ENCODE results near the gene FNDC3B.

FNDC3B gene

GRCh38 chr3:172325461-172325860 is 286.1 kb downstream of the FNDC3B start:
- CTCF ChIA-PET: no interaction called here
- POLR2A ChIA-PET: no interaction called here

GRCh38 chr3:172326993-172327392 is 287.6 kb downstream of the FNDC3B start:
- H3K27ac ChIP-seq (ENCODE audit: extremely low read depth, low read depth, low read length): no peak overlapping the region
- H3K9me3 ChIP-seq (ENCODE audit: control insufficient read depth, insufficient read depth, low read depth, low read length): no peaks in the 10 kb centered on the region
- TF ChIP-seq ZNF121 (tag by site-specific recombination; IDR thresholded peaks at IDR 0.05) (no peak), ZNF302 (tag by site-specific recombination; IDR thresholded peaks at IDR 0.05; ENCODE audit: low read depth) (no peak), ZNF266 (tag by site-specific recombination; IDR thresholded peaks at IDR 0.05; ENCODE audit: low read depth) (no peak), SETDB1 (IDR thresholded peaks at IDR 0.05; ENCODE audit: insufficient read length, low read length) (no peak), ZXDB (tag by site-specific recombination; IDR thresholded peaks at IDR 0.05) (no peak), ZNF335 (tag by site-specific recombination; conservative IDR thresholded peaks at IDR 0.05) (no peak), ZNF223 (tag by site-specific recombination; IDR thresholded peaks at IDR 0.05) (no peak), ZNF48 (tag by site-specific recombination; IDR thresholded peaks at IDR 0.05) (no peak), ZNF354C (tag by site-specific recombination; IDR thresholded peaks at IDR 0.05; ENCODE audit: borderline replicate concordance, low read depth) (no peak), ZNF138 (tag by site-specific recombination; IDR thresholded peaks at IDR 0.05; ENCODE audit: borderline replicate concordance) (no peak), ZSCAN30 (tag by site-specific recombination; IDR thresholded peaks at IDR 0.05) (no peak), ZNF214 (tag by site-specific recombination; IDR thresholded peaks at IDR 0.05; ENCODE audit: borderline replicate concordance) (no peak), ELK4 (IDR thresholded peaks at IDR 0.05; ENCODE audit: borderline replicate concordance, low read depth, low read length) (no peak), ZNF664 (tag by site-specific recombination; IDR thresholded peaks at IDR 0.05) (no peak), ZSCAN23 (tag by site-specific recombination; IDR thresholded peaks at IDR 0.05) (no peak), REST (tag by site-specific recombination; IDR thresholded peaks at IDR 0.05) (no peak), ZNF701 (tag by site-specific recombination; IDR thresholded peaks at IDR 0.05) (no peak), ZNF274 (IDR thresholded peaks at IDR 0.05; ENCODE audit: low read length) (no peak), ZNF274 (tag by site-specific recombination; IDR thresholded peaks at IDR 0.05; ENCODE audit: borderline replicate concordance) (no peak), ZNF23 (tag by site-specific recombination; IDR thresholded peaks at IDR 0.05; ENCODE audit: borderline replicate concordance) (no peak), ZSCAN5A (tag by site-specific recombination; IDR thresholded peaks at IDR 0.05) (no peak)
- POLR2A ChIA-PET: no interaction called here
- H3K4me1 ChIP-seq (ENCODE audit: control insufficient read depth, insufficient read depth, low read length): no peaks in the 10 kb centered on the region
- no peak overlapping the region for H3K4me3 ChIP-seq (ENCODE audit: low read depth, low read length)
- CTCF ChIA-PET: no interaction called here
- peaks cover 0 to 48% of the 10 kb centered on the region in 2 experiments; a peak in 2 of 3 replicates for H3K36me3 ChIP-seq (ENCODE audit: control insufficient read depth in 2 of 2, insufficient read depth in 1 of 2, low read length in 2 of 2)

More at GRCh38 chr3:172325461-172325860, 286.1 kb downstream of the FNDC3B start:
- no peaks in the 10 kb centered on the region for H3K4me1 ChIP-seq (ENCODE audit: control insufficient read depth, insufficient read depth, low read length)
- peaks cover 0 to 38% of the 10 kb centered on the region in 2 experiments; a peak in 1 of 3 replicates for H3K36me3 ChIP-seq (ENCODE audit: control insufficient read depth in 2 of 2, insufficient read depth in 1 of 2, low read length in 2 of 2)
- H3K27ac ChIP-seq (ENCODE audit: extremely low read depth, low read depth, low read length): no peak overlapping the region
- no peak overlapping the region for H3K4me3 ChIP-seq (ENCODE audit: low read depth, low read length)
- no peaks in the 10 kb centered on the region for H3K9me3 ChIP-seq (ENCODE audit: control insufficient read depth, insufficient read depth, low read depth, low read length)
- TF ChIP-seq ZNF335 (tag by site-specific recombination; conservative IDR thresholded peaks at IDR 0.05): no peak
